Body of pancreas (tissue), 4 donors: ENCODE measurements around the gene MYLK.

ENCODE experiments used
- CTCF ChIP-seq, 7 experiments: fragments of 450-650 bp in 4 of 7; fragments of 200-600 bp in 3 of 7; sonication (generic) in 3 of 7; IDR thresholded peaks; one replicate each; pipeline ENCODE4 v1.5.1; 2016 to 2019; ENCODE audit warnings: antibody characterized with exemption in 7 of 7
- POLR2A ChIP-seq, 3 donors: fragments of 450-650 bp; IDR thresholded peaks; one replicate each; pipeline ENCODE4 v1.6.1; 2016; ENCODE audit warnings: antibody characterized with exemption in 3 of 3, mild to moderate bottlenecking in 2 of 3

GRCh38 chr3:123880998-123881561 is 3.1 kb downstream of the MYLK start:
- peak in 5 of 7 experiments; percentile 14 to 24 (median 21) for TF ChIP-seq CTCF (IDR thresholded peaks at IDR 0.05)
- TF ChIP-seq POLR2A (IDR thresholded peaks at IDR 0.05), result no peak
